Right atrium auricular region (tissue), 2 donors: ENCODE results near the gene CCR5. TPM values are rescaled to one million over a fixed set of nuclear protein-coding genes. Genes with fewer than 3 reads are reported as not detected.
"Not testable (repeated sequence)": the region's sequence is repeated elsewhere in the genome, so short reads cannot be mapped to it uniquely, and the experiment has no call there.

ENCODE experiments used
- DNase-seq: peaks from one replicate; pipeline ENCODE4 v3.0.0-alpha.2; 2019; ENCODE audit warnings: low spot score
- H3K27ac ChIP-seq, 2 donors: fragments of 200-600 bp; sonication (generic); 1 replicate in 1 of 2; 2 replicates in 1 of 2; pipeline ENCODE4 v1.5.1; 2016 to 2019
- H3K27me3 ChIP-seq, 2 donors: fragments of 200-600 bp; sonication (generic); one replicate each; pipeline versions ENCODE4 v1.5.1 to v1.6.0; 2017 to 2019
- H3K36me3 ChIP-seq: fragments of 200-600 bp; sonication (generic); one replicate; pipeline ENCODE4 v1.5.1; 2016
- H3K4me1 ChIP-seq, 2 donors: fragments of 200-600 bp; sonication (generic); one replicate each; pipeline versions ENCODE4 v1.5.1 to v1.6.0; 2017 to 2019
- H3K4me3 ChIP-seq, 2 donors: fragments of 200-600 bp; sonication (generic); 1 replicate in 1 of 2; 2 replicates in 1 of 2; pipeline ENCODE4 v1.5.1; 2017 to 2019; ENCODE audit warnings: mild to moderate bottlenecking in 1 of 2, moderate library complexity in 1 of 2
- H3K9me3 ChIP-seq, 2 donors: fragments of 200-600 bp; sonication (generic); one replicate each; pipeline ENCODE4 v1.5.1; 2019
- CTCF ChIP-seq, 2 donors: fragments of 200-600 bp; sonication (generic); IDR thresholded peaks; one replicate each; pipeline ENCODE4 v1.5.1; 2019; ENCODE audit warnings: antibody characterized with exemption in 2 of 2
- total RNA-seq, 2 donors: library from RNA; depleted of rRNA; stranded (reverse); fragments of >200 nt; gene quantifications; one replicate each; pipeline ENCODE4 v1.1.0, GENCODE V29; 2016

CCR5 gene
- total RNA-seq, 2 donors from 2014 or later = 1.1 TPM; not detected in 1

- Histone ChIP-seq H3K27me3 (no peaks in the 10 kb centered on the region), H3K9me3 (no peaks in the 10 kb centered on the region), H3K27ac (no peak overlapping the region), H3K4me3 (no peak overlapping the region), H3K36me3 (no peaks in the 10 kb centered on the region), H3K4me1 (peaks cover 0 to 22% of the 10 kb centered on the region in 2 donors)
- no peak for TF ChIP-seq CTCF (IDR thresholded peaks at IDR 0.05)
- DNase-seq = no peak
Measured at GRCh38 chr3:46401579-46401978, 30.8 kb downstream of the CCR5 start.

- not testable (repeated sequence) for H3K9me3 ChIP-seq, DNase-seq, H3K36me3 ChIP-seq, H3K27ac ChIP-seq, H3K4me3 ChIP-seq, H3K27me3 ChIP-seq
- H3K4me1 ChIP-seq = peaks cover 0 to 36% of the 10 kb centered on the region in 2 donors
Measured at GRCh38 chr3:46402902-46403301, 32.2 kb downstream of the CCR5 start.

DNA sequence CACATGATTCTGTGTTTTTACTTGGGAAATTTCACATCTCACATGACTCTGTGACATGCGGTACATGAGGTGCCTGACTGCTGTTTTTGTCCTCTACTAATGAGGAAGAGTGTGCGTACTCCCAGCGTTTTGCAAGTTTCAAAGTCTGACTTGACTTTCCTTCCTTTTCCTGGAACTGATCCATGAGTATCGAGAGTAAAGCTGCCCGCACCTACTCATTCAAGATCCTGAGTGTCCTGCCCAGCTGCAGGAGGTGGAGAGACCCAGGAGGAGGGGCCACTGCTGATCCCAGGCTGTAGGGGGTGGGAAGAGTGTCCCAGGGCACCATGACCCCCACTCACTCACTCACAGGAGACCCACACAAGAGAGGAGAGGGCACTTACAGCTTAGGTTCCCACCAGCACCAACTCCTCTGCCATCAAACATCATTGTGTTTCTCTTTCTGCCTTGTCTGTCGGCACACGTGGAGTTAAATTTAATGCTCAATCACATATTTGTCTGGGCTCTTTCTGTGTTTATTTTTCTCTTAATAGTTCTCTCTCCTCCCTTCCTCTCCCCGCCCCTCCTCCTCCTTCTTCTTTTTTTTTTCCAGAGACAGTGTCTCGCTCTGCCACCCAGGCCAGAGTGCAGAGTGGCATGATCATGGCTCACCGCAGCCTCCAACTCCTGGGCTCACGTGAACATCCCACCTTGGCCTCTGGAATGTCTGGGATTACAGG, 34.7 kb downstream of the CCR5 start:
- H3K36me3 ChIP-seq = no peaks in the 10 kb centered on the region
- H3K4me3 ChIP-seq = no peak overlapping the region
- no peaks in the 10 kb centered on the region for H3K27me3 ChIP-seq
- H3K4me1 ChIP-seq = peaks cover 0 to 39% of the 10 kb centered on the region in 2 donors
- H3K9me3 ChIP-seq = no peaks in the 10 kb centered on the region
- H3K27ac ChIP-seq = peak overlapping the region; percentile 71 to 73
- no peak for DNase-seq
- TF ChIP-seq CTCF (IDR thresholded peaks at IDR 0.05) = no peak

DNA sequence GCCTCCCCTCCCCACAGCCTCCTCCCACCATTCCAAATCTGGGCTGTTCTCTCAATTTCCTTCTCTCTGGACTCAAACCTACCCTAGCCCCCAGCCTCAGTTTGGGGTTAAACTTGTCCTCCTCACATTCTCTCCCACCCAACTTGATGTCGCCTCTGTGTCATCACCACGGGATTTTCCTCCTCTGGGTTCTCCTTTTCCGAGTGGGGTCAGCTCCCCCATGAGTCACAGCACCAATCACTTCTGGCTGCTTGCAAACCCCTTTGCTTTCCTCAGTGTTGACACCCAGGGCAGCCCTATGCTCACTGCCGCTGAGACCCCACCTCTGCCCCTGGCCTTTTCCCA, 35.7 kb downstream of the CCR5 start:
- Histone ChIP-seq H3K27me3 (no peaks in the 10 kb centered on the region), H3K36me3 (no peaks in the 10 kb centered on the region), H3K4me1 (peaks cover 0 to 39% of the 10 kb centered on the region in 2 donors), H3K27ac (peak overlapping the region; percentile 71 to 73), H3K9me3 (no peaks in the 10 kb centered on the region), H3K4me3 (no peak overlapping the region)
- DNase-seq = peak; percentile 64
- no peak for TF ChIP-seq CTCF (IDR thresholded peaks at IDR 0.05)

DNA sequence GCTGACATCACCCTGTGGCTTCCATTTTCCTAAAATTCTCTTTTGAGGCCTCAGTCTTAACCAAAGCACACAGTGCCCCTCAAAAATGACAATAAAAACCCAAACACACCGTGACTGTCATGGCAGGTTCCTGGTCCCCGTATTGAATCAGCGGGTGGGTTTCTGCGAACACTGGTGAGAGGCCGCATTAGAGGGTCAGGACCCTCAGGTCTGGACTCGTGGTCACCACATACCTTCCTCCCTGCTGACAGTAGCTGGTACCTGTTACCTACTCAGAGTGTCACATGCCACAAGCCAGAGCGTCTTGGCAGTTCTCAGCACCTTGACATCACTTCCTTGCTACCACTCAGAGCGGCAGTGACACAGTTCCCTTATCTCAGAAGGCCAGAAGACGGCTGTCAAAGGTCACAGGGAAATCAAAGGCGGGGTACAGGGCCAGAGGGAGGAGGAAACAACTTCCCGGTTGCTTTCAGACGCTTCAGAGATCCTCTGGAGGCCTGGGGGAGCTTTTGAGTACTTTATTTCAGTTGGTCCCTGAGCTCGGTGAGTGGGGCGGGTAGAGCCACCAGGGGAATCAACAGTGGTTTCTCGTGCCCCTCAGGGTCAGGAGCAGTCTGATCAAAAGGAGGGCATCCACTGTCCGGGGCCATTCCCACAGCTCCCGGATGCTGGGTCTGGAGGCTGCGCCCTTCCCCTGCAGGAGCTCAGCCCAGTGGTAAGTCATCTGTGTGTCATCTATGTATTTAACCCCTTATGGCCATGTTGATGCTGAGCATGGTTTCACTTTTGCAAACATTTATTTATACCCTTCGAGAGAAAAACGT, 36.3 kb downstream of the CCR5 start, which contains the start of the genes CCR5AS and CCRL2:
Gene CCR5AS, minus strand, starts transcription at position 279 of the 824 bp plus-strand sequence.
Gene CCRL2, plus strand, starts transcription at position 472 of the 824 bp plus-strand sequence. CDS start 821 bp downstream, outside the sequence.
- H3K4me1 ChIP-seq = peaks cover 0 to 39% of the 10 kb centered on the region in 2 donors
- H3K27me3 ChIP-seq = no peaks in the 10 kb centered on the region
- no peaks in the 10 kb centered on the region for H3K36me3 ChIP-seq
- peak within 1 kb of the TSS; percentile 9 to 40 for H3K4me3 ChIP-seq
- H3K9me3 ChIP-seq = no peaks in the 10 kb centered on the region
- peak; percentile 80 for DNase-seq
- no peak for TF ChIP-seq CTCF (IDR thresholded peaks at IDR 0.05)
- peak within 1 kb of the TSS; percentile 71 to 73 for H3K27ac ChIP-seq

DNA sequence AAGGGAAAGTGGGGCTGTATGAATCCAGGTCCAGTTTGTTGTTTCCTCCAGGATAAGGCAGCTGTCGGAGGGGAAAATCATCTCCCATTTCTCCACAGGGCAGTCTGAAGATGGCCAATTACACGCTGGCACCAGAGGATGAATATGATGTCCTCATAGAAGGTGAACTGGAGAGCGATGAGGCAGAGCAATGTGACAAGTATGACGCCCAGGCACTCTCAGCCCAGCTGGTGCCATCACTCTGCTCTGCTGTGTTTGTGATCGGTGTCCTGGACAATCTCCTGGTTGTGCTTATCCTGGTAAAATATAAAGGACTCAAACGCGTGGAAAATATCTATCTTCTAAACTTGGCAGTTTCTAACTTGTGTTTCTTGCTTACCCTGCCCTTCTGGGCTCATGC, 37.2 kb downstream of the CCR5 start:
- H3K4me3 ChIP-seq = peak overlapping the region in 1 of 2 donors; percentile 9
- H3K4me1 ChIP-seq = peaks cover 0 to 47% of the 10 kb centered on the region in 2 donors
- TF ChIP-seq CTCF (IDR thresholded peaks at IDR 0.05) = no peak
- H3K27ac ChIP-seq = peak overlapping the region; percentile 71 to 73
- no peaks in the 10 kb centered on the region for H3K36me3 ChIP-seq
- no peaks in the 10 kb centered on the region for H3K27me3 ChIP-seq
- DNase-seq = no peak
- no peaks in the 10 kb centered on the region for H3K9me3 ChIP-seq
